ENCODE measurements around the gene RAP2A.

DNA sequence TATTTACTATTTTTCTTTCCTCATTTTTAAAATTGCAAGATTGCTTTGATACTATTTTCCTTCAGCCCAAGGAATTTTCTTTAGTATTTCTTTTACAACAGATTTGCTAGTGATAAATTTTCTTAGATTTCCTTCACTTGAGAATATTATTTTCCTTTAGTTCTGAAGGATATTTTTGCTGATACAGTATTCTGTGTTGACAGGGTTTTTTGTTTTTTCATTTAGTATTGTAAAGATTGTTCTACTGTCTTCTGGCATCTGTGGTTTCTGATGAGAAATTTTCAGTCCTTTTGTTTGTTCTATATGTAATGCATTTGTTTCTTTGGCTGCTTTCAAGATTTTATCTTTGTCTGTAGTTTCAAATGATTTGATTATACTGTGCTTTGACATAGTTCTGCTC, 20.7 kb downstream of the RAP2A start:
- TF ChIP-seq, protein P1, sequence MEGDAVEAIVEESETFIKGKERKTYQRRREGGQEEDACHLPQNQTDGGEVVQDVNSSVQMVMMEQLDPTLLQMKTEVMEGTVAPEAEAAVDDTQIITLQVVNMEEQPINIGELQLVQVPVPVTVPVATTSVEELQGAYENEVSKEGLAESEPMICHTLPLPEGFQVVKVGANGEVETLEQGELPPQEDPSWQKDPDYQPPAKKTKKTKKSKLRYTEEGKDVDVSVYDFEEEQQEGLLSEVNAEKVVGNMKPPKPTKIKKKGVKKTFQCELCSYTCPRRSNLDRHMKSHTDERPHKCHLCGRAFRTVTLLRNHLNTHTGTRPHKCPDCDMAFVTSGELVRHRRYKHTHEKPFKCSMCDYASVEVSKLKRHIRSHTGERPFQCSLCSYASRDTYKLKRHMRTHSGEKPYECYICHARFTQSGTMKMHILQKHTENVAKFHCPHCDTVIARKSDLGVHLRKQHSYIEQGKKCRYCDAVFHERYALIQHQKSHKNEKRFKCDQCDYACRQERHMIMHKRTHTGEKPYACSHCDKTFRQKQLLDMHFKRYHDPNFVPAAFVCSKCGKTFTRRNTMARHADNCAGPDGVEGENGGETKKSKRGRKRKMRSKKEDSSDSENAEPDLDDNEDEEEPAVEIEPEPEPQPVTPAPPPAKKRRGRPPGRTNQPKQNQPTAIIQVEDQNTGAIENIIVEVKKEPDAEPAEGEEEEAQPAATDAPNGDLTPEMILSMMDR (IDR thresholded peaks at IDR 0.05): no peak
- no peak for TF ChIP-seq POLR2A (IDR thresholded peaks at IDR 0.05)
